GM10266 (cell line): ENCODE data around the gene ATP5F1D.

Experiments used
- DNase-seq: peaks from one replicate; pipeline ENCODE4 v3.0.0; 2012; ENCODE audit errors: extremely low spot score
- CTCF ChIP-seq: IDR thresholded peaks from 2 replicates; pipeline ENCODE4 v1.5.1; 2012; ENCODE audit warnings: mild to moderate bottlenecking, low read depth; ENCODE audit not compliant: control insufficient read depth, insufficient read depth; ENCODE audit errors: missing control alignments

The ATP5F1D gene

GRCh38 chr19:1291761-1292418 is 50.3 kb downstream of the ATP5F1D start:
- no peak for TF ChIP-seq CTCF
- peak; percentile 79 for DNase-seq

GRCh38 chr19:1292419-1293151 is 51.0 kb downstream of the ATP5F1D start:
- TF ChIP-seq CTCF, result no peak
- no peak for DNase-seq

GRCh38 chr19:1293782-1294604 is 52.4 kb downstream of the ATP5F1D start:
- DNase-seq, result no peak
- no peak for TF ChIP-seq CTCF
